Right cardiac atrium (tissue), 5 donors: ENCODE results near the gene C9orf40. TPM values are rescaled to one million over a fixed set of nuclear protein-coding genes. Genes with fewer than 3 reads are reported as not detected.

Experiments used
- ATAC-seq, 2 donors: fragments of 200-7000 bp; cut with Tn5 transposase; one replicate each; pipeline versions ENCODE4 v1.8.0 to v1.9.1; 2020; ENCODE audit warnings: moderate library complexity in 2 of 2, mild to moderate bottlenecking in 1 of 2
- DNase-seq, 3 donors: peaks; one replicate each; pipeline ENCODE4 v3.0.0-alpha.2; 2020
- H3K27ac ChIP-seq: one replicate; pipeline ENCODE4 v1.5.1; 2013; ENCODE audit warnings: mild to moderate bottlenecking, low read length, control low read depth, moderate library complexity
- H3K27me3 ChIP-seq: one replicate; pipeline ENCODE4 v1.6.1; 2013; ENCODE audit not compliant: control insufficient read depth, insufficient read depth
- H3K4me1 ChIP-seq: one replicate; pipeline ENCODE4 v1.6.1; 2013; ENCODE audit warnings: low read length; ENCODE audit not compliant: control insufficient read depth, insufficient read depth
- H3K4me3 ChIP-seq: one replicate; pipeline ENCODE4 v1.5.1; 2013; ENCODE audit warnings: low read length, control low read depth
- H3K9me3 ChIP-seq: one replicate; pipeline ENCODE4 v1.6.1; 2013; ENCODE audit warnings: low read length; ENCODE audit not compliant: control insufficient read depth
- WGBS: extraction: QIAGEN DNeasy Blood & Tissue Kit; methylation state at CpG from one replicate; pipeline ENCODE4 v1.1.7; 2013; 5-methylcytosine and 5-hydroxymethylcytosine counted together
- intact Hi-C, 4 donors: fragments of 100-400 bp; cut with DNase I; formaldehyde crosslinking; loops; one replicate each; pipeline versions ENCODE4 v1.11.0 to v1.14.0; 2022 to 2023
- polyA plus RNA-seq: library from polyadenylated mRNA; stranded (reverse); fragments of 200-250 nt; gene quantifications from one replicate; pipeline ENCODE4 v1.2.3, GENCODE V29; 2013
- total RNA-seq, 4 donors: library from RNA; stranded (reverse); fragmentation: NEBNext Ultra II Directional; extraction: Animal tissue kit (Norgen Biotek cat#: 25700); gene quantifications; one replicate each; pipeline ENCODE4 v1.2.1, GENCODE V29; 2021
- donor health status: healthy with polysubstance abuse.
- donor health status: DM: no; HTN: yes; CAD: no.
- donor health status: DM: no; HTN: no; CAD: no.
- donor health status: DM: no; HTN: yes; CAD: no; lungs with severe emphysema.
- donor health status: DM: yes; HTN: yes; CAD: no.

C9orf40 gene
- total and polyA plus RNA-seq, 5 donors, result 2.2 to 3.4 (median 2.3) TPM

DNA sequence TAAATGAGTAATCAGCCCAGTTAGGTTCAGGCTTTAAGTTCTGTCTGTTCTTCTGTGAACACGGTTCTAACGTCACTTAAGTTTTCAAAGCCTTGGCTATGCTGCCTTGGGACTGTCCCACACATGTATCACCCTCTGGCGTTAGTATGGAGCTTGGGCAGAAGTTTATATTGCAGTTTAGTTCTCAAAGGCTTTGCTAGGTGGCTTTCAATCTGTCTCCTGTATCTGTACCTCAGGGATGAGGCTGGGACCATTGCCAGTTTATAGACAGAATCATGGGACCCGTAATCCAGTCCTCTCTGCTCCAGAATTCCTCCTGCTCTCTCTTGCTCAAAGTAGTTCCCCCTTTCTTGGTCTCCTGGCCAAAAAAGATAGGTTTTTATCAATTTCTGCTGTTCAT is 12.1 kb downstream of the C9orf40 start:
- intact Hi-C loops, result no loop called here

DNA sequence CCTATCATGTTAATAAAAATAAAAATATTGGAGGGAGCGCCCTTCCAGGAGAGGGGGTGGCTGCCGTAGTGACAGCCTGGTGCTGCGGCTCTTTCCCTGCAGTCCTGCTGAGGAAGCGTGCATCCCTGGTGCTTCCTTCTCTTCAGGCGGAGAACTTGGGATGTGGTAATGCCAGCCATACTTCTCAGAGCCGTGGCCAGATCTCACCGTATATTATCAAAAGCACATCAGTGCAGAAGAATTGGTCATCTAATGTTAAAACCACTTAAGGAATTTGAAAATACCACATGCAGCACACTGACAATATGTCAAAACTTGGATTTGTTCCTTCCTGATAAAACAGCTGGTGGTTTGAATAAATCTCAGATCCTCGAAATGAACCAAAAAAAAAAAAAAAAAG is 17.7 kb downstream of the C9orf40 start:
- no peak for DNase-seq
- ATAC-seq, result no peak
- intact Hi-C loops, result no loop called here
- Histone ChIP-seq H3K9me3 (no peaks in the 10 kb centered on the region), H3K27me3 (no peaks in the 10 kb centered on the region), H3K4me3 (no peak overlapping the region), H3K4me1 (no peaks in the 10 kb centered on the region), H3K27ac (no peak overlapping the region)
- WGBS, result 71% methylated on average over 8 of the region's 8 CpGs

More for the DNA sequence above, 12.1 kb downstream of the C9orf40 start:
- Histone ChIP-seq H3K4me1 (peaks cover 1% of the 10 kb centered on the region), H3K27ac (no peak overlapping the region), H3K9me3 (no peaks in the 10 kb centered on the region), H3K4me3 (no peak overlapping the region), H3K27me3 (no peaks in the 10 kb centered on the region)
- WGBS, result 42% methylated on average over 4 of the region's 4 CpGs
- no peak for DNase-seq
- ATAC-seq, result no peak

GRCh38 chr9:74921737-74922136 is 31.0 kb downstream of the C9orf40 start:
- Histone ChIP-seq H3K27ac (no peak overlapping the region), H3K4me1 (no peaks in the 10 kb centered on the region), H3K9me3 (no peaks in the 10 kb centered on the region), H3K4me3 (no peak overlapping the region), H3K27me3 (no peaks in the 10 kb centered on the region)
- intact Hi-C loops, result no loop called here
- 88% methylated on average over 1 of the region's 1 CpG for WGBS
- no peak for DNase-seq
- no peak for ATAC-seq

DNA sequence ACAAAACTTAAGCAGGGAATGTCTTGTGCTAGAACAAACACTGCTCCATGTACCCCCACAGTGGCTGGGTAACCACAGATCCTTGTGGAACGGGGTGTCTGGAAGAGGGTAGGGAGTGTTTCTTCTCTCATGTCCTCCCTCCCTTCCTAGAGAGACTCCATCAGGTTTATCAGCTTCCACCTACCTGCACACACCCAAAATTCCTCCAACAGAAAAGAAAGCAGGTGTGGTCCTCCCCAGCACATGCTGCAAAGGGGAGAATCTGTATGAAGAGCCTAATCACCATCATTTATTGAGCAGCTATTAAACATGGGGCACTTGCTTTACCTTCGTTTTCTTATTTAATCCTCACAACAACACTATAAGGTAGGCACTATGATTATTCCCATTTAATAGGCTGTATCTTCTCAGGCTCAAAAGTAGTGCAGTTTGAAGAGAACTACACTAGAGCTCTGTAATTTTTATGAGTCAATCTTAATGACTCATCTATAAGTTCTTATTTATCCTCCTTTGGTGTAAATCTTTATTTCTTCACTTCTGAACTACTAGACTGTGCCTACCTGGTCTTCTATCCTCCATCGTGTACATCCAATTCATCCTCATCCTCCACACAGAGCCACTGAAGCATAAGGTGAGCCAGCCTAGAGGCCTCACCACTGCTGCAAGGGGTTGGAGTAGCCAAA is 31.6 kb downstream of the C9orf40 start:
- intact Hi-C loops, result no loop called here
- Histone ChIP-seq H3K4me1 (no peaks in the 10 kb centered on the region), H3K27me3 (no peaks in the 10 kb centered on the region), H3K27ac (no peak overlapping the region), H3K4me3 (no peak overlapping the region), H3K9me3 (no peaks in the 10 kb centered on the region)
- no peak for ATAC-seq
- WGBS, result 82% methylated on average over 3 of the region's 3 CpGs
- DNase-seq, result no peak

GRCh38 chr9:74910036-74910435 is 42.7 kb downstream of the C9orf40 start:
- no peak for DNase-seq
- H3K4me3 ChIP-seq, result no peak overlapping the region
- H3K4me1 ChIP-seq, result no peaks in the 10 kb centered on the region
- H3K9me3 ChIP-seq, result no peaks in the 10 kb centered on the region
- WGBS, result 89% methylated on average over 2 of the region's 2 CpGs
- ATAC-seq, result no peak
- H3K27me3 ChIP-seq, result no peaks in the 10 kb centered on the region
- H3K27ac ChIP-seq, result no peak overlapping the region
- intact Hi-C loops, result no loop called here

DNA sequence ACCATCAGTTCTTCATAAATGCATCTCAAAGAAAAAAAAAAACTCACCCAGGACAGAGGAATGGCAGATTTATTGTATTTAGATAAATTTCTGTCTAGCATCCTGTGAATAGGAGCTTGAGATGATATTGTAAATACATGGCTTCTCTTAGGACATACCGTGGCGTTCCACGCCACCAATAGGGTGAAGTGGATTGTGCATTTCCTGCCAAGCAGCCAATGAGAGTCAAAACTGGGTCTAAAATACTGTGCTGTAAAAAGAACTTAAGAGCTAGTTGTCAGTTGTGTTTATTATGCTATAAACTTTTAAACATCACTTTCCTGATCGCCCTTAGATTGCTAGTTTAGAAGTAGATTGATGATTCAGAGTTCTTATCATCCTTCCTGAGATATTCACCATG is 44.0 kb downstream of the C9orf40 start:
- no peaks in the 10 kb centered on the region for H3K4me1 ChIP-seq
- ATAC-seq (no peak), DNase-seq (no peak)
- H3K4me3 ChIP-seq, result no peak overlapping the region
- 65% methylated on average over 4 of the region's 4 CpGs for WGBS
- no peaks in the 10 kb centered on the region for H3K9me3 ChIP-seq
- no peaks in the 10 kb centered on the region for H3K27me3 ChIP-seq
- H3K27ac ChIP-seq, result no peak overlapping the region
- intact Hi-C loops, result no loop called here

- 84% methylated on average over 3 of the region's 3 CpGs for WGBS
- Histone ChIP-seq H3K27ac (no peak overlapping the region), H3K4me3 (no peak overlapping the region), H3K27me3 (no peaks in the 10 kb centered on the region), H3K4me1 (no peaks in the 10 kb centered on the region), H3K9me3 (no peaks in the 10 kb centered on the region)
- ATAC-seq (no peak), DNase-seq (no peak)
- intact Hi-C loops, result no loop called here
Measured at GRCh38 chr9:74907085-74907484, 45.6 kb downstream of the C9orf40 start.

- no peak overlapping the region for H3K4me3 ChIP-seq
- intact Hi-C loops, result no loop called here
- no peak for DNase-seq
- H3K9me3 ChIP-seq, result no peaks in the 10 kb centered on the region
- no peaks in the 10 kb centered on the region for H3K4me1 ChIP-seq
- H3K27ac ChIP-seq, result no peak overlapping the region
- H3K27me3 ChIP-seq, result no peaks in the 10 kb centered on the region
- no peak for ATAC-seq
Measured at GRCh38 chr9:74901001-74901400, 51.7 kb downstream of the C9orf40 start.

Other genes with a start within 250 kb of the C9orf40 start
- under 1 TPM; 0.17 to 0.76 (median 0.21) TPM for gene TRPM6, start 65.0 kb downstream of the C9orf40 start, total RNA-seq
- gene TRPM6, start 65.0 kb downstream of the C9orf40 start, polyA plus RNA-seq, result 0.11 TPM
- gene CARNMT1, start 75.4 kb upstream of the C9orf40 start, total RNA-seq, result 10 to 100 TPM; 10.0 to 14.9 (median 12.5) TPM
- gene CARNMT1, start 75.4 kb upstream of the C9orf40 start, polyA plus RNA-seq, result 3.7 TPM
- gene NMRK1, start 135.2 kb upstream of the C9orf40 start, total RNA-seq, result 10 to 100 TPM; 11.6 to 27.3 (median 21.5) TPM
- 30.2 TPM for gene NMRK1, start 135.2 kb upstream of the C9orf40 start, polyA plus RNA-seq
- 10 to 100 TPM; 26.4 to 35.2 (median 29.7) TPM for gene OSTF1, start 135.6 kb upstream of the C9orf40 start, total RNA-seq
- 33.8 TPM for gene OSTF1, start 135.6 kb upstream of the C9orf40 start, polyA plus RNA-seq